ENCODE measurements around the gene HOXA5.
A peak's percentile ranks its signal among the peaks of the same experiment; 100 is the strongest.

Gene HOXA5

GRCh38 chr7:27097686-27098577 is 45.5 kb downstream of the HOXA5 start:
- FAIRE-seq (peak; percentile 44), DNase-seq (ENCODE audit: low spot score) (peak; percentile 37)

- DNase-seq (ENCODE audit: low spot score), result peak; percentile 63
- FAIRE-seq, result no peak
Observed at GRCh38 chr7:27096768-27097514, 46.5 kb downstream of the HOXA5 start.

GRCh38 chr7:27095897-27096767 is 47.3 kb downstream of the HOXA5 start, which contains the start of gene HOXA1:
Gene HOXA1, minus strand, starts transcription at chr7:27096000. Its CDS starts 88 bp downstream, at chr7:27095912.
- peak; percentile 91 for FAIRE-seq

DNA sequence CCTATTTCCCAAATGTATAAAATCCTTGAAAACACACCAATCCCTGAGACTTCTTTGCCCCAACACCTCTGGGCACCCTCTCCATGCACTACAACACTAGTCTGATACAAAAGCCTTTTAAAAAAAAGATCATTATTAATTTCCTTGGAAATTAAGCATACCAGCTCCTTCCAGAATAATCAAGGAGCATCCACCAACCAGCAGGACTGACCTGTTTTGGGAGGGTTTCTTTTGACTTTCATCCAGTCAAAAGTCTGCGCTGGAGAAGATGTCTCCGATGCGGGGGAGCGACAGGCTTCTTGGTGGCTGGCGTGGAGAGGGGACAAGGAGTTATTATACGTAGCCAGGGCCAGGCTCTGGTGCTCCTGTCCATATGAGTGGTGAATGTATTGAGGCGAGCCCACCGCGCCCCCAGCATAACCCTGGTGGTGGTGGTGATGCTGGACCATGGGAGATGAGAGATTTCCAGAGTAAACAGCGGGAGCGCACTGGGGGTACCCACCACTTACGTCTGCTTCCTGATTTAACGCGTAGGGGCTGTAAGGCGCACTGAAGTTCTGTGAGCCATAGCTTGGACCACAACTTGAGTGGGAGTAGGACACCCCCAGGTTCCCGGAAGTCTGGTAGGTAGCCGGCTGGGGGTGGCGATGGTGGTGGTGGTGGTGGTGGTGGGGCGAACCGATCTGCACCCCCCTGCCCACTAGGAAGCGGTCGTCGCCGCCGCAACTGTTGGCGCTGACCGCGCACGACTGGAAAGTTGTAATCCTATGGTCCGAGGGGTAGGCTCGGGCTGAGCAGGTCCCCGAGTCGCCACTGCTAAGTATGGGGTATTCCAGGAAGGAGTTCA is 48.2 kb downstream of the HOXA5 start:
- DNase-seq (ENCODE audit: low spot score), result no peak
- FAIRE-seq, result peak; percentile 71

More at GRCh38 chr7:27095897-27096767, 47.3 kb downstream of the HOXA5 start, which contains the start of gene HOXA1:
- peak; percentile 96 for DNase-seq (ENCODE audit: low spot score)

- no peak for FAIRE-seq
Observed at GRCh38 chr7:27094304-27095049, 49.0 kb downstream of the HOXA5 start.

DNA sequence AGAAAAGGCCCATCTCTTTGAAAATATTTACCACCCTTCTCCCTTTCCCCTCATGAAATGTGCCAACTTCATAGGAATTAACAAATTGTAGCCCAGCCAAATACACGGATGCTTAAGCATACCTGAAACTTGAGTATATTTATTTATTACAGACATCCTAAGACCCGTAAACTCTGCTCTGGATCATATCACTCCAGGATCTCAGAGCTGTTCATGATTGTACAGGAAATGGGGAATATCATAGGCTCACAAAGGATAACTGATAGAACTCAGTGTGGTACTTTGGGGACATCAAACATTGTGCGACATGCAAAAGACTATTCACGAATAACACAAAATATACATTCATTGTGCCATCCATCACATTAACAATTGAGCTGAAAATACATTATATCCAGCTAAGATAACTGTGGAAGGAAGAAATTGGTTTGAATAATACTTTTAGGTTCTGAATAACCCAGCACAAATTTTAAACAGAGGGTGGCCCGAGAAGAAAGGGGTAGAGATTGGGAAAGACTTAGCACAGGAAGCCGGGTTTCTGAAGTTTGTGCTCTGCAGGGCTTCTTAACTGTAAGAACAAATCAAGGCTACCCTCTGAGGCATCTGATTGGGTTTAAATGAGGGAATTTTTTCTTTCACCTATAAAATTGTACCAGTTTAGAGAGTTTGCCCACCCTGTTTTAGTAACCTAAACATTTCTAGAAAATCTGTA is 50.1 kb downstream of the HOXA5 start:
- FAIRE-seq (no peak), DNase-seq (ENCODE audit: low spot score) (no peak)

More at GRCh38 chr7:27094304-27095049, 49.0 kb downstream of the HOXA5 start:
- no peak for DNase-seq (ENCODE audit: low spot score)

GRCh38 chr7:27092819-27093110 is 50.7 kb downstream of the HOXA5 start:
- DNase-seq (ENCODE audit: low spot score) (no peak), FAIRE-seq (no peak)

DNA sequence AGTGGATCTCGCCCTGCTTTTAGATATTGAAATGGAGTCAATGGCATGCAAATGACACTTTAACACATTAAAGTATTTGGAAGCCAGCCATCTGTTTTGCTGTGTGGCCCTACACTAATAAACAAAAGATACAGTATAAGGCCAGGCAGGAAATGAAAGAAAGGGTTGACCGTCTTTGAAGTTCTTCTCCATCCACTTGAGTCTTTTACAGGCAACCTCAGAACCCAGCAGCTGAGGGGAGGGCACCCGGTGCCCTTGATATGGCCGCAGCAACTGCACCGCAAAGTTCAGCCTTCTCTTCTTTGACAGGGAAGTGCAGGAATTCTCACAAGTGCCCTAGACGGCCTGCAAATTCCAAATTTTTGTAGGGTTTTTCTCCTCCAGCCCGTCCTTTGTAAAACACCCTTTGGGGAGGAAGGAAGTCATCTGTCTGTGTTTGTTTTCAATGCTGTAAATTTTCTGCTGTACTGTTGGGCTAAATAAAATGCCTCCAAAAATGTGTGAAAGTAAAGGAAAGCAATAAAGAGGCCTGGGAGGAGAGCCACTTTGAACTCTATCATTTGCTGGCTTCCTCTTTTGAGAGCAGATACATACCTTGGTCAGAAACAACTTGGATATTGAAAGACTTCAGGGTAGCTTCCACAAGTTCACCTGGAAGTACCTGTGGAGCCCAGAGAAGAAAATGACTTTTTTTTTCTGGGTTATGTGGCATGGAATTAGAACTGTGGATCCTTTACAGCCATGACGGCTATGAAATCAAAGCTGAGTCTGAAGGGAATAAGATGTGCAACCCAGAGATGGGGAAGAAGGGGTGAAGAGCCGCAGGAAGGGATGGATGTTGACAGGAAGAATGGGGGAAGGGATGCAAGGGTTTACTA is 51.3 kb downstream of the HOXA5 start:
- FAIRE-seq (no peak), DNase-seq (ENCODE audit: low spot score) (no peak)

GRCh38 chr7:27091105-27091504 is 52.4 kb downstream of the HOXA5 start:
- DNase-seq (ENCODE audit: low spot score) (no peak), FAIRE-seq (no peak)

Measured in urothelium cell line (cell line).